Measurements from ENCODE around the gene FXYD2.

Gene FXYD2

GRCh38 chr11:117796872-117797529 is 27.5 kb downstream of the FXYD2 start, which contains the start of gene DSCAML1:
Gene DSCAML1, minus strand, starts transcription at chr11:117797216. Its CDS starts 137 bp downstream, at chr11:117797079.
- Histone ChIP-seq H3K4me3 (ENCODE audit: low read depth, low read length) (peak within 1 kb of the TSS; percentile 54), H3K9me3 (ENCODE audit: control insufficient read depth, insufficient read depth, low read length) (no peaks in the 10 kb centered on the region), H3K4me1 (ENCODE audit: control insufficient read depth, insufficient read depth, low read length) (no peaks in the 10 kb centered on the region), H3K36me3 (ENCODE audit: control insufficient read depth, insufficient read depth, low read length) (no peaks in the 10 kb centered on the region), H3K27me3 (ENCODE audit: control insufficient read depth, insufficient read depth, low read length) (peaks cover 76% of the 10 kb centered on the region), H3K9ac (ENCODE audit: low read depth, low read length) (no peak within 1 kb of the TSS)

- Histone ChIP-seq H3K4me3 (ENCODE audit: low read depth, low read length) (peak overlapping the region; percentile 54), H3K4me1 (ENCODE audit: control insufficient read depth, insufficient read depth, low read length) (no peaks in the 10 kb centered on the region), H3K36me3 (ENCODE audit: control insufficient read depth, insufficient read depth, low read length) (no peaks in the 10 kb centered on the region), H3K9me3 (ENCODE audit: control insufficient read depth, insufficient read depth, low read length) (no peaks in the 10 kb centered on the region), H3K9ac (ENCODE audit: low read depth, low read length) (no peak overlapping the region), H3K27me3 (ENCODE audit: control insufficient read depth, insufficient read depth, low read length) (peaks cover 76% of the 10 kb centered on the region)
These were observed 28.1 kb downstream of the FXYD2 start for GRCh38 chr11:117796456-117796871.

DNA sequence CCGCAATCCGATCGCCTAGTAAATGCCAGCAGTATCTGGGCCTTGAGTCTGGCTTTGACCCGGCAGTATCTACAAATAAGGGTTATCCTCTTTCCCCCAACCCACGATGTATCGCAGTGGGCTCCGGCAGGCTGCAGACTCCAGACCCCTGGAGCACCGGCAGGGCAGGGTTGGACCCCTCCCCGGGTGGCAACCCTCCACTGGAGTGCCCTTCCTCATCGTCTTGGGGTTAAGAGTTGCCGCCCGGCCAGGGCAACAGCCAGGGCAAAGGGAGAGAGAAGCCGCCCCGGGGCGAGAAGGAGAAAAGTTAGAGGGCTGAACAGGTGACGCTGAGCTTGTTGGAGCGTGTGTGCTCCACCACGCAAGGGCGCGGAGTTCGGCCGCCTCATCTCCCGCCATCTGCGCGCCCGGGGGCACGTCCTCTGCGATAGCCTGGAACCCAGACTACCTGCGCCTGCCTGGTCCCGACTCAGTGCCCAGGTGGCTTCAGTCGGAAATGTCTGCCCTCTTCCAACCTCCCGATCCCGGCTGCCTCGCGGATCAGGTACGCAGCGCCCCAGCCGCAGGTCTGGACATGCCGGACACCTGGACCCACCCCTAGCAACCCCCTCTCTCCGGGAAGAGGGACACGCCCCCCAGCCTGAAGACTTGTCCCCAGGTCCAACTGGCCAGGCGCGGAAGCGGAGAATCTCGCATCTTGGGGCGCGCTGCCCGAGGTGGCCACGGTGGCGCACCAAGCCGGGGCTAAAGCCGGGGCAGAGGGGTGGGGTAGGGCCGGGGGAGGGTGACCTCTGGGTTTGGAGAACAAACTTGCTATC is 28.7 kb downstream of the FXYD2 start:
- H3K9ac ChIP-seq (ENCODE audit: low read depth, low read length), result no peak overlapping the region
- peaks cover 75% of the 10 kb centered on the region for H3K27me3 ChIP-seq (ENCODE audit: control insufficient read depth, insufficient read depth, low read length)
- H3K4me3 ChIP-seq (ENCODE audit: low read depth, low read length), result peak overlapping the region; percentile 54
- H3K9me3 ChIP-seq (ENCODE audit: control insufficient read depth, insufficient read depth, low read length), result no peaks in the 10 kb centered on the region
- H3K36me3 ChIP-seq (ENCODE audit: control insufficient read depth, insufficient read depth, low read length), result no peaks in the 10 kb centered on the region
- no peaks in the 10 kb centered on the region for H3K4me1 ChIP-seq (ENCODE audit: control insufficient read depth, insufficient read depth, low read length)

GRCh38 chr11:117794772-117795629 is 29.5 kb downstream of the FXYD2 start:
- H3K4me3 ChIP-seq (ENCODE audit: low read depth, low read length), result peak overlapping the region; percentile 54
- peaks cover 70% of the 10 kb centered on the region for H3K27me3 ChIP-seq (ENCODE audit: control insufficient read depth, insufficient read depth, low read length)
- no peaks in the 10 kb centered on the region for H3K4me1 ChIP-seq (ENCODE audit: control insufficient read depth, insufficient read depth, low read length)
- H3K9me3 ChIP-seq (ENCODE audit: control insufficient read depth, insufficient read depth, low read length), result no peaks in the 10 kb centered on the region
- H3K9ac ChIP-seq (ENCODE audit: low read depth, low read length), result no peak overlapping the region
- H3K36me3 ChIP-seq (ENCODE audit: control insufficient read depth, insufficient read depth, low read length), result no peaks in the 10 kb centered on the region

DNA sequence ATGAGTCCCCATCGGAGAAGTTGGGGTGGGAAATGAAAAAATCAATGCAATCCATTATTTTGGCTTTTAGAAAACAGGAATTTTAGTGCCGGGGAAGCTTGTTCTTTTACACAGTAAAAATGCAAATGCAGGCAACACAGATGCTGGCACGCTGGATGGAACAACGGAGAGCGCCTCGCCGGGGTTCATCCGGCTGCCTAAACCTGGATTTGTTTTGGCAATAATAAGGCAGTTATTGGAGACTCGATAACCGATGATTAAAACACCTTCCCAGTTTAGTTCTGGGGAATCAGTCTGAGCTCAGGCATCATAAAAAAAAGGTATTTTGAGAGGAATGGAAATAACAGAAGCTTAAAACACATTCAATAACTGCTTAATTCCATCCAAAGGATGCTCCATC is 30.4 kb downstream of the FXYD2 start:
- Histone ChIP-seq H3K9ac (ENCODE audit: low read depth, low read length) (no peak overlapping the region), H3K9me3 (ENCODE audit: control insufficient read depth, insufficient read depth, low read length) (no peaks in the 10 kb centered on the region), H3K36me3 (ENCODE audit: control insufficient read depth, insufficient read depth, low read length) (no peaks in the 10 kb centered on the region), H3K4me1 (ENCODE audit: control insufficient read depth, insufficient read depth, low read length) (no peaks in the 10 kb centered on the region), H3K27me3 (ENCODE audit: control insufficient read depth, insufficient read depth, low read length) (peaks cover 65% of the 10 kb centered on the region), H3K4me3 (ENCODE audit: low read depth, low read length) (no peak overlapping the region)

- Histone ChIP-seq H3K4me3 (ENCODE audit: low read depth, low read length) (no peak overlapping the region), H3K27me3 (ENCODE audit: control insufficient read depth, insufficient read depth, low read length) (peaks cover 59% of the 10 kb centered on the region), H3K36me3 (ENCODE audit: control insufficient read depth, insufficient read depth, low read length) (no peaks in the 10 kb centered on the region), H3K9ac (ENCODE audit: low read depth, low read length) (no peak overlapping the region), H3K9me3 (ENCODE audit: control insufficient read depth, insufficient read depth, low read length) (no peaks in the 10 kb centered on the region), H3K4me1 (ENCODE audit: control insufficient read depth, insufficient read depth, low read length) (no peaks in the 10 kb centered on the region)
These were observed 31.0 kb downstream of the FXYD2 start for GRCh38 chr11:117793583-117793982.

DNA sequence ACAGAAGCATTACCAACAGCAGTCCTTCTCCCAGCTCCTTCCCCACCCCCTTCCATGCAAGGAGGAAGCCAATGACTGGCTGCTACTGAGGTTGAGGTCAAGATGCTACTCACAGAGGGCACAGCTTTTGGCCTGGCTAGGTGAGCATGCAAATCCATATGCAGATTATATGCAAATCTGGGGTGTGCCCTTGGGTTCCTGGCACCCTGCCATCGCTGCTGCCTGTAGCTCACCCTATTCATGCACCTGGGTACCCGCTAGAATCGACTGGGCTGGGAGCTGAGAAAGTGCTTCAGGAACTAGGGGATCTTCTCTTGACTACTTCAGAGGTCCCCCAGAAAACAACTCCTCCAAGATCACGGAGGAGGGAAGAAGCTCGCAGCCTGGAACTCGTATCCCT is 31.6 kb downstream of the FXYD2 start:
- H3K27me3 ChIP-seq (ENCODE audit: control insufficient read depth, insufficient read depth, low read length), result peaks cover 53% of the 10 kb centered on the region
- H3K4me3 ChIP-seq (ENCODE audit: low read depth, low read length), result no peak overlapping the region
- H3K9me3 ChIP-seq (ENCODE audit: control insufficient read depth, insufficient read depth, low read length), result no peaks in the 10 kb centered on the region
- H3K36me3 ChIP-seq (ENCODE audit: control insufficient read depth, insufficient read depth, low read length), result no peaks in the 10 kb centered on the region
- no peaks in the 10 kb centered on the region for H3K4me1 ChIP-seq (ENCODE audit: control insufficient read depth, insufficient read depth, low read length)
- no peak overlapping the region for H3K9ac ChIP-seq (ENCODE audit: low read depth, low read length)

- Histone ChIP-seq H3K27me3 (ENCODE audit: control insufficient read depth, insufficient read depth, low read length) (peaks cover 46% of the 10 kb centered on the region), H3K9me3 (ENCODE audit: control insufficient read depth, insufficient read depth, low read length) (no peaks in the 10 kb centered on the region), H3K4me3 (ENCODE audit: low read depth, low read length) (no peak overlapping the region), H3K36me3 (ENCODE audit: control insufficient read depth, insufficient read depth, low read length) (no peaks in the 10 kb centered on the region), H3K9ac (ENCODE audit: low read depth, low read length) (no peak overlapping the region), H3K4me1 (ENCODE audit: control insufficient read depth, insufficient read depth, low read length) (no peaks in the 10 kb centered on the region)
These were observed 32.3 kb downstream of the FXYD2 start for GRCh38 chr11:117792241-117792640.

DNA sequence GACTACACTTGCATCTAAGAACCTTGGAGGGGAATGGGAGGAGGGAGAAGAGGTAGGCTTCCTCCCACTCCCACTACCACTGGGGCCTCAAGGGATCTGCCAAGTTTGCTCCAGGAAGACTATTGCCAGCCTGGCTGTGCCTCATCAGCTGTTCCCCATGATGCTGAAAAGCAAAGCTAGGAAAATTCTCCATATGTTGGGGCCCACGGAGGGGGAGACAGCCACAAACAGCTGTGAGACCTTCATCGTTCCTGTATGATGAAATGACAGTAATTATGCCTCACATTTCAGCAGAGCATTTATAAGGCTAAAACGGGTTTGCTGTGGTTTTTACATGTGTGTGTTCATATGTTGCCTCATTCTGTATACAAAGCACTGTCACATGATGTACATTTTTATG is 34.3 kb downstream of the FXYD2 start:
- no peaks in the 10 kb centered on the region for H3K9me3 ChIP-seq (ENCODE audit: control insufficient read depth, insufficient read depth, low read length)
- no peak overlapping the region for H3K4me3 ChIP-seq (ENCODE audit: low read depth, low read length)
- no peak overlapping the region for H3K9ac ChIP-seq (ENCODE audit: low read depth, low read length)
- no peaks in the 10 kb centered on the region for H3K4me1 ChIP-seq (ENCODE audit: control insufficient read depth, insufficient read depth, low read length)
- no peaks in the 10 kb centered on the region for H3K36me3 ChIP-seq (ENCODE audit: control insufficient read depth, insufficient read depth, low read length)
- peaks cover 36% of the 10 kb centered on the region for H3K27me3 ChIP-seq (ENCODE audit: control insufficient read depth, insufficient read depth, low read length)

- peaks cover 27% of the 10 kb centered on the region for H3K27me3 ChIP-seq (ENCODE audit: control insufficient read depth, insufficient read depth, low read length)
- no peak overlapping the region for H3K4me3 ChIP-seq (ENCODE audit: low read depth, low read length)
- H3K9ac ChIP-seq (ENCODE audit: low read depth, low read length), result no peak overlapping the region
- H3K36me3 ChIP-seq (ENCODE audit: control insufficient read depth, insufficient read depth, low read length), result no peaks in the 10 kb centered on the region
- no peaks in the 10 kb centered on the region for H3K9me3 ChIP-seq (ENCODE audit: control insufficient read depth, insufficient read depth, low read length)
- no peaks in the 10 kb centered on the region for H3K4me1 ChIP-seq (ENCODE audit: control insufficient read depth, insufficient read depth, low read length)
These were observed 35.3 kb downstream of the FXYD2 start for GRCh38 chr11:117789241-117789640.

- Histone ChIP-seq H3K36me3 (ENCODE audit: control insufficient read depth, insufficient read depth, low read length) (no peaks in the 10 kb centered on the region), H3K4me1 (ENCODE audit: control insufficient read depth, insufficient read depth, low read length) (no peaks in the 10 kb centered on the region), H3K9me3 (ENCODE audit: control insufficient read depth, insufficient read depth, low read length) (no peaks in the 10 kb centered on the region), H3K27me3 (ENCODE audit: control insufficient read depth, insufficient read depth, low read length) (peaks cover 11% of the 10 kb centered on the region), H3K4me3 (ENCODE audit: low read depth, low read length) (no peak overlapping the region), H3K9ac (ENCODE audit: low read depth, low read length) (no peak overlapping the region)
These were observed 38.2 kb downstream of the FXYD2 start for GRCh38 chr11:117786135-117786870.
